K562 (cell line): ENCODE measurements around the gene F2.

Experiments
- ARID2 ChIP-seq: fragments of 450-650 bp; IDR thresholded peaks from 2 replicates; pipeline ENCODE4 v1.6.1; 2017; ENCODE audit warnings: antibody characterized with exemption, mild to moderate bottlenecking
- ATF7 ChIP-seq: fragments of 450-650 bp; IDR thresholded peaks from 2 replicates; pipeline ENCODE4 v1.7.1; 2014; ENCODE audit warnings: mild to moderate bottlenecking, moderate library complexity
- CUX1 ChIP-seq: fragments of 200-800 bp; sonication (Bioruptor generic); IDR thresholded peaks from 2 replicates; pipeline ENCODE4 v1.6.1; 2016; ENCODE audit warnings: missing genetic modification characterization, missing compliant biosample characterization
- HCFC1 ChIP-seq: IDR thresholded peaks from 2 replicates; pipeline ENCODE4 v1.6.1; 2012; ENCODE audit warnings: low read depth, low read length, improper control_type of control experiment
- HMG20A ChIP-seq: fragments of 450-650 bp; formaldehyde crosslinking; conservative IDR thresholded peaks from 2 replicates; pipeline ENCODE4 v1.4.0; 2020; ENCODE audit warnings: mild to moderate bottlenecking, mixed read lengths
- POLR2A ChIP-seq: fragments of 450-650 bp; conservative IDR thresholded peaks from 2 replicates; pipeline ENCODE4 v1.6.1; 2016
- POLR2AphosphoS5 ChIP-seq: IDR thresholded peaks from 2 replicates; pipeline ENCODE4 v1.6.1; 2011; ENCODE audit warnings: mild to moderate bottlenecking, low read depth, low read length, moderate library complexity; ENCODE audit not compliant: control insufficient read depth, insufficient read depth
- RCOR1 ChIP-seq, 2 experiments: IDR thresholded peaks; 2 replicates each; pipeline ENCODE4 v1.6.1; 2012; ENCODE audit warnings: low read depth in 2 of 2, low read length in 2 of 2, borderline replicate concordance in 1 of 2, improper control_type of control experiment in 1 of 2
- SPI1 ChIP-seq: IDR thresholded peaks from 2 replicates; pipeline ENCODE4 v1.6.1; 2011; ENCODE audit warnings: low read depth, low read length, control low read depth, borderline replicate concordance
- ZBTB17 ChIP-seq: fragments of 450-650 bp; formaldehyde crosslinking; IDR thresholded peaks from 2 replicates; pipeline ENCODE4 v1.4.0; 2020; ENCODE audit warnings: mild to moderate bottlenecking
- ZNF121 ChIP-seq: sonication (generic); formaldehyde crosslinking; conservative IDR thresholded peaks from 2 replicates; pipeline ENCODE4 v1.8.0; 2022; ENCODE audit warnings: missing genetic modification reagents
- TF ChIP-seq, protein P1 (sequence below): sonication (generic); formaldehyde crosslinking; IDR thresholded peaks from 2 replicates; pipeline ENCODE4 v1.8.0; 2022; ENCODE audit warnings: missing genetic modification reagents, mild to moderate bottlenecking, borderline replicate concordance
- TF ChIP-seq, protein P2 (sequence below), 3 experiments: IDR thresholded peaks in 2 of 3; conservative IDR thresholded peaks in 1 of 3; 2 replicates each; pipeline ENCODE4 v1.5.1; 2011 to 2012; ENCODE audit warnings: low read length in 3 of 3, mild to moderate bottlenecking in 3 of 3, control low read depth in 2 of 3, improper control_type of control experiment in 1 of 3, inconsistent platforms in 1 of 3, low read depth in 1 of 3, mixed read lengths in 1 of 3, moderate library complexity in 1 of 3; ENCODE audit not compliant: insufficient read depth in 2 of 3

GRCh38 chr11:46705070-46705688 is 13.8 kb upstream of the F2 start:
- no peak for TF ChIP-seq POLR2A
- no peak for TF ChIP-seq POLR2AphosphoS5
- TF ChIP-seq ZBTB17 (CRISPR knock-in tag), result no peak
- TF ChIP-seq, protein P1, sequence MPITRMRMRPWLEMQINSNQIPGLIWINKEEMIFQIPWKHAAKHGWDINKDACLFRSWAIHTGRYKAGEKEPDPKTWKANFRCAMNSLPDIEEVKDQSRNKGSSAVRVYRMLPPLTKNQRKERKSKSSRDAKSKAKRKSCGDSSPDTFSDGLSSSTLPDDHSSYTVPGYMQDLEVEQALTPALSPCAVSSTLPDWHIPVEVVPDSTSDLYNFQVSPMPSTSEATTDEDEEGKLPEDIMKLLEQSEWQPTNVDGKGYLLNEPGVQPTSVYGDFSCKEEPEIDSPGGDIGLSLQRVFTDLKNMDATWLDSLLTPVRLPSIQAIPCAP (CRISPR knock-in tag), result no peak
- TF ChIP-seq SPI1, result no peak
- no peak for TF ChIP-seq CUX1
- TF ChIP-seq RCOR1 (IDR thresholded peaks at IDR 0.05; ENCODE audit: borderline replicate concordance in 1 of 2, low read depth in 2 of 2, low read length in 2 of 2), result no peak
- TF ChIP-seq HCFC1, result no peak
- no peak for TF ChIP-seq ATF7
- TF ChIP-seq, protein P2, sequence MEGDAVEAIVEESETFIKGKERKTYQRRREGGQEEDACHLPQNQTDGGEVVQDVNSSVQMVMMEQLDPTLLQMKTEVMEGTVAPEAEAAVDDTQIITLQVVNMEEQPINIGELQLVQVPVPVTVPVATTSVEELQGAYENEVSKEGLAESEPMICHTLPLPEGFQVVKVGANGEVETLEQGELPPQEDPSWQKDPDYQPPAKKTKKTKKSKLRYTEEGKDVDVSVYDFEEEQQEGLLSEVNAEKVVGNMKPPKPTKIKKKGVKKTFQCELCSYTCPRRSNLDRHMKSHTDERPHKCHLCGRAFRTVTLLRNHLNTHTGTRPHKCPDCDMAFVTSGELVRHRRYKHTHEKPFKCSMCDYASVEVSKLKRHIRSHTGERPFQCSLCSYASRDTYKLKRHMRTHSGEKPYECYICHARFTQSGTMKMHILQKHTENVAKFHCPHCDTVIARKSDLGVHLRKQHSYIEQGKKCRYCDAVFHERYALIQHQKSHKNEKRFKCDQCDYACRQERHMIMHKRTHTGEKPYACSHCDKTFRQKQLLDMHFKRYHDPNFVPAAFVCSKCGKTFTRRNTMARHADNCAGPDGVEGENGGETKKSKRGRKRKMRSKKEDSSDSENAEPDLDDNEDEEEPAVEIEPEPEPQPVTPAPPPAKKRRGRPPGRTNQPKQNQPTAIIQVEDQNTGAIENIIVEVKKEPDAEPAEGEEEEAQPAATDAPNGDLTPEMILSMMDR (IDR thresholded peaks at IDR 0.05 in 2 of 3, conservative IDR thresholded peaks at IDR 0.05 in 1 of 3; ENCODE audit: insufficient read depth in 2 of 3, low read depth in 1 of 3, low read length in 3 of 3), result no peak
- TF ChIP-seq ARID2, result no peak
- TF ChIP-seq HMG20A (CRISPR knock-in tag), result no peak
- TF ChIP-seq ZNF121 (CRISPR knock-in tag), result no peak
